GM21825 (cell line): ENCODE results near the gene CHCHD6.

Experiments used
- ATAC-seq: cut with Tn5 transposase; IDR thresholded peaks from one replicate; pipeline ENCODE4 v1.9.1; 2021; ENCODE audit warnings: mild to moderate bottlenecking, moderate library complexity; ENCODE audit not compliant: unreplicated experiment

CHCHD6 gene

GRCh38 chr3:126817781-126818180 lies 113.7 kb downstream of the CHCHD6 start:
- ATAC-seq, result no peak

DNA sequence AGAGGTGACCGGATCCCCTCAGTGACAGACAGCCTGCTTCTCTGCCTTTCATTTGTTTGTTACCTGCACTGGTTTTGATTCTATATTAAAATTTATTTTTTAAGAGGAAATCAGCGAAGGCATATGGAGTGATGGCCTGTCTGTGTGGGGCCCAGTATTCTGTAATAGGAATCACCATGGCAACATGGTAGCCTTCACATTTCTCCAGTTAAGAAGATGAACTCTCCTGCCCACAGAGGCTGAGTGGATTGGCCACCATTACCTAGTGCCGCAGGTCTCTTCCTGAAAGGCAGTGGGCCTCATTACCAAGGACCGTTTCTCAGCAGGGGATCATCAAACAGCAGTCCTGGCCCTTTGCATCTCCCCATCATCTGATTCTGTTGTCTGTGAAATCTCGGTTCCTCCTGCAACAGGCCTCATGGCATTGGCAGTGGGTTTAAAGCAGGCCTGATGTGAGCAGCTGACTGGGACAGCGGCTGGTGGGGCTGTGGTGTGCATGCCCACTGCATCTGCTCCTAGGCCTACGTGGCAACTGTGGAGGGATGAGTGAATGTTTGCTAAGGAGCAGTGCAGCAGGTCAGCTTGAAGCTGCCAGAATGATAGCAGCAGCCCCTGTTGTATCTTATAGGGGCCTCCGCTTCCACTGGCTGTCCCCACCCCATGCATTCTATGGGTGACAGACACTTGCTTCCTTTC lies 114.5 kb downstream of the CHCHD6 start:
- no peak for ATAC-seq

- no peak for ATAC-seq
Measured at GRCh38 chr3:126826693-126827092, 122.7 kb downstream of the CHCHD6 start.

GRCh38 chr3:126827121-126827520 lies 123.1 kb downstream of the CHCHD6 start:
- no peak for ATAC-seq

DNA sequence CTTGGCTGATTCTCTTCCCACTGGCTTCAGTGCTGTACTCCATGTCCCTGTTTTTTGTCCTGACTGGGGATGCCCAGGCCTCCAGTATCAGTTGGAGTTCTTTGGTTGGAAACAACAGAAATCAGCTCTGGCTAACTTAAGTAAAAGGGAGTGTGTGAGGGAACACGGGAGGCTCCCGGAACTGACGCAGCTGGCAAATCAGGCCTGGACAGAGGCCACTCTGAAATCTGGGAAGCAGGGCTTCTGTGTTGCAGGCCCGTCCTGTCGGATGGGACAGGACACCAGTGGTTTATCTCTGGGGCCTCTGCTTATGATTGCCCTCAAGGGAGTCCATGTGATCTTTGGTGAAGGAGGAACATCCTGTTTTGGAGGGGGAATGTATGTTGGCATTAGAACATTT lies 124.3 kb downstream of the CHCHD6 start:
- ATAC-seq, result no peak

DNA sequence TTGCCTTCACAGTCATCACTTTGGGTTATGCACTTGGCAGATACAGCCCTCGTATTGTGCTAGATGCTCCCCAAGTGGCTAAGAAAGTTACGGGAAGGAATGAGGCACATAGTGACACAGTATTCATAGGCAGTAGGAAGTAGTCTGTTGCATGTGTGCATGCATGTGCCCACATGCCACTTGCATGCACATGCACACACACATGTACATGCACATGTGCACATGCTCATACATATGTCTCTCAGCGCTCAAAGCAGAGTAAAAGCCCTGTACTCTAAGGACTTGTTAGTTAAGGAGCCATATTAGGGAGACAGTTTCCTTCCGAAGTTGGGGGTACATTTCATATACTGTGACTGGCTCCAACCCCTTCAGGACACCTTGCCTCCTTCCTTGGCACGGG lies 128.9 kb downstream of the CHCHD6 start:
- no peak for ATAC-seq

DNA sequence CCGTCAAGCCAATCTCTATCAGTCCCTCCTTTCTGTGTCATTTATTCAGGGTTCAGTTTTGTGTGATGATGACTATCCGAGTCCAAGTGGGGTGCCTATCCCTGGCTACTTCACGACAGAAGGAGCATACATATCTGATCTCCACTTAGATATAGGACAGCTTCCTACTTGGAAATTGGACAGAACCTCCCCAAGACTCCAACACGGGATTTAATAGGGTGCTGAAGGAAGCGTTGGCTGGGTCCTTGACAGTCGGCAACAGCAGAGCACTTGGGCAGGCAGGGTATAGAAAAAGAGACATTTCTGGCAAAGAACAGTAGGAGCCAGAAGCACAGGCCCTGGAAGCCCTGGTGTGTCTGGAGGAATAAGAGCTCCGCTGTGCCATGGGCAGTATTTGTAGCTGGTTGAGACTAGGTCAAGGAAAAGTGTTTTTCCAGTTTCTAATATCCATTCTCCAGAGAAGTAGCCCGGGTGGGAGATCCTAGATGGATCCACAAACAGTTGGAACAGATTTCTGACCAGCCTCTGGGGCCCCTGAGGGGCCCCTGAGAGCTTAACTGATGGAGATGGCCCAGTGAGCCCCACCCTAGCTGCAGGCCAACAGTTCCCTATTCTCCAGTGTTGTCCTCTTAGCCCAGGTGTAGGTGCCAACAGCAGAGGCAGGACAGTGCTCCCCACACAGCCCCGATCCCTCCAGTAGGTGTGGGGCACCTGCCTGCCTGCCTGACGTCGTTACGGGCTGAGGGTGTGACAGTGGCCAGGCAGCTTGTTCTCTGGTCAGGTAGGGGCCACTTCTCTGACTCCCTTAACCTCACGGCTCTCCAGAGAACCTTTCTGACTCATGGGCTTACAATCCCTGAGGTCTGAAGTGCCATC lies 130.8 kb downstream of the CHCHD6 start:
- ATAC-seq, result no peak

GRCh38 chr3:126835472-126836219 lies 131.6 kb downstream of the CHCHD6 start:
- no peak for ATAC-seq

DNA sequence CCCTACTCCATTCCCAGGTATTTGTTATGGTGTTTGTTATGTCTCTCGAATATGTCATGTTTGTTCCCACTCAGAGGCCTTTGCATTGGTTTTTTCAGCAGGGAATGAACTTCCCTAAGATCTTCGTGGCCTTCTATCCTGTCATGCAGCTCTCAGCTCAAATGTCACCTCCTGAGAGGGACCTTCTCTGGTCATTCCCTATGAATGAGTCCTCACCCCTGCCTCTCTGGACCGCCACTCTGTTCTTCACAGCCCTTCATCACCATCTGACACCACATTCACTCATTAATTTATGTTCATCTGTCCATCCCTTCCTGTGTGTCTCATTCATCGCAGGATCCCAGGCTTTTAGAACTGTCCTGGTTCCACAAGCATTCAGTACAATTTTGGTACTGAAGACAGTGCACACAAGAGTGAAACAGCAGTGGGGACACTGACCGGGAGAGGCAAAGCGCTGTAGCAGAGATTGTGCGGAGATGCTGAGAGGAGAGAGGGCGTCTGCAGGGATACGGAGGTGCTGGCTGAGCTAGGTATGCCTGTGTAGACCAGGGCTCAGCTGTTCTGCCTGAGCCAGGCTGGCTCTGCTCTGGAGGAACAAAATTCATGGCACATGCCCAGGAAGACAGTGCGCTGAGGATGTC lies 132.3 kb downstream of the CHCHD6 start:
- ATAC-seq, result no peak

GRCh38 chr3:126837773-126838172 lies 133.7 kb downstream of the CHCHD6 start:
- no peak for ATAC-seq

- ATAC-seq, result no peak
Measured at GRCh38 chr3:126845920-126846715, 142.1 kb downstream of the CHCHD6 start.

DNA sequence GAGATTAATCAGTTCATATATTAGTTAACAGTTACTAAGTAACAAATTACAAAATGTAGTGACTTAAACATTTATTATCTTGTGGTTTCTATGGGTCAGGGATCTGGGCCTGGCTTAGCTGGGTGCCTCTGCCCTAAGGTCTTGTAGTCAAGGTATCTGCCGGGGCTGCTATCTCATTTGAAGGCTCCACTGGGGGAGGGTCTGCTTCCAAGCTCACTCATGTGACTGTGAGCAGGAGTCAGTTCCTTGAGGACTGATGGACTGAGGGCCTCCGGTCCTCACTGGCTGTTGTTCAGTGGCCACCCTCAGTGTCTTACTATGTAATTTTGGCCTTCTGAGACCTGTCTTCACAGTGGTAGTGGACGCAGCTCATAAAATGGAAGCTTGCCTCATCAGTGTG lies 143.0 kb downstream of the CHCHD6 start:
- ATAC-seq, result no peak

GRCh38 chr3:126848991-126849390 lies 145.0 kb downstream of the CHCHD6 start:
- ATAC-seq, result no peak

DNA sequence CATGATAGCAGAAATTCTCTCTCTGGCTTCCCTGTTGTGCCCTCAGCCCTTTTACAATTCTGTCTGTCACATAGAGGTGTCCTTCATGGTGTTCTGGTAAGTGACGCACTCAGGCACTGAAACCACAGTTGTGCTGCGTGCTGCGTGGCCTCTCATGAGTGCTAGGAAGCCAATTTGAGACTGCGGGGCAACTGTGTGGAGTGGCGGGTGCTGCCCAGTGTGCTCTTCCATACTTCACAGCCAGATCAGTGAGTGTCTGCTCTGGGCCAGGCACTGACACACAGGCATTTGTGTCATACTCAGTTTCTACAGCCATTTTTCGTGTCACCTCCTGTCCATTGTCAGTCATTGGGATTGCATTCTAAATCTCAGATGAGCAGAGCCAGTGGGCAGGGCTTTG lies 145.7 kb downstream of the CHCHD6 start:
- ATAC-seq, result no peak

- no peak for ATAC-seq
Measured at GRCh38 chr3:126850370-126851085, 146.5 kb downstream of the CHCHD6 start.

GRCh38 chr3:126851382-126851781 lies 147.3 kb downstream of the CHCHD6 start:
- no peak for ATAC-seq

- ATAC-seq, result no peak
Measured at GRCh38 chr3:126851934-126852333, 147.9 kb downstream of the CHCHD6 start.

DNA sequence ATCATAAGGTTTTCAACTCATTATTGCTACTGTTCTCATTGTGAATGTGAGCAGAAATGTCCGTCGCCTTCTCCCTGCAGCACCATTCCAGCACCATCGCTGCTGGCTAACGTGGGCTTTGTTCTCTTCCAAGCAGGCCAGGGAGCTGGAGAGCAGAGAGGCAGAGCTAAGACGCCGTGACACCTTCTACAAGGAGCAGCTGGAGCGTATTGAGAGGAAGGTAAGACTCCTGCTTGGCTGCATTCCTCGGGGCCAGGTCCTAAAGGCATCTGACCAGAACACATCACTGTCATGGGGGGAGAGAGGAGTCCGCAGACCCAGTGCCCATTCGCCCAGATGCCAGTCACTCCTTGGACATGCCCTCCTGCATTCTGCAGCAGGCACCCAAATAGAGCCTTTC lies 148.5 kb downstream of the CHCHD6 start:
- no peak for ATAC-seq

DNA sequence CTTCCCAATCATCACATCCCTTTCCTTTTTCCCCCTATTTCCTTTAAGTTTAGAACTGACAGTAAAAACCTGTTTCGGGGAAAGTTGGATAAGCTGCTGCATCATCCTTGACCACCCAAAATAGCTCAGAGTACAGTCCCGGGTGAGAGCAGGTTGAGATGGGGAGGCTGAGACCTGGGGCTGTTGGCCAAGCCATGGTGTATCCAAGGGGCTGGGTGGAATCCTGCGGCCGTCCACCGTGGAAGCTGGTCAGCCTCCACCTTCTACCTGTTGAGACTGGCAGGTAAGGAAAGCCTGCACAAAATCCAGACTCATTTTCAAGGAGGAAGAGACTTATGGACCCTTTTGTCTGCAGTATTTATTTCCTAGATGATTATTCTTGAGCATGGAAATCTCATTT lies 150.6 kb downstream of the CHCHD6 start:
- ATAC-seq, result no peak

DNA sequence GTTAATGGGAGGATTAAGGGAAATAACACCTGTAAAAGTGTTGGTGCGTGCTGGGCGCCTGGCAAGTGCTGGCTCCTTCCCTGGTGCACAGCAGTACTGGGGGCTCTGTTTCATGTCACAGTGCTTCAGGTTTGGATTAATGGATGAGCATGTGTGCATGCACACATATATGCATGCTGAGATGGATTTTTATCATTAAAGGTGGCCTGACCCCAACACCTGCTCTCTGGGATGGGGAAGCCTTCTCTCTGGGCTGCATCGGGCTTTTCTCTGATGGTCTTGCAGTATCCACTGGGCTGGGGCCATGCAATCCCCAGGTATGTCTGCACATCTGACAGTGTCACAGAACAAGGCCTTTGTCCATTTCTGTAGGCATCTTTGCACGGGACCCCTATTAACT lies 151.3 kb downstream of the CHCHD6 start:
- ATAC-seq, result no peak
